HG02981 (cell line): ENCODE data around the gene PYGO2.
"Not testable (repeated sequence)": the region's sequence is repeated elsewhere in the genome, so short reads cannot be mapped to it uniquely, and the experiment has no call there.

Experiments used
- ATAC-seq: cut with Tn5 transposase; IDR thresholded peaks from one replicate; pipeline ENCODE4 v1.9.1; 2021; ENCODE audit warnings: mild to moderate bottlenecking, moderate library complexity; ENCODE audit not compliant: unreplicated experiment

Gene PYGO2

DNA sequence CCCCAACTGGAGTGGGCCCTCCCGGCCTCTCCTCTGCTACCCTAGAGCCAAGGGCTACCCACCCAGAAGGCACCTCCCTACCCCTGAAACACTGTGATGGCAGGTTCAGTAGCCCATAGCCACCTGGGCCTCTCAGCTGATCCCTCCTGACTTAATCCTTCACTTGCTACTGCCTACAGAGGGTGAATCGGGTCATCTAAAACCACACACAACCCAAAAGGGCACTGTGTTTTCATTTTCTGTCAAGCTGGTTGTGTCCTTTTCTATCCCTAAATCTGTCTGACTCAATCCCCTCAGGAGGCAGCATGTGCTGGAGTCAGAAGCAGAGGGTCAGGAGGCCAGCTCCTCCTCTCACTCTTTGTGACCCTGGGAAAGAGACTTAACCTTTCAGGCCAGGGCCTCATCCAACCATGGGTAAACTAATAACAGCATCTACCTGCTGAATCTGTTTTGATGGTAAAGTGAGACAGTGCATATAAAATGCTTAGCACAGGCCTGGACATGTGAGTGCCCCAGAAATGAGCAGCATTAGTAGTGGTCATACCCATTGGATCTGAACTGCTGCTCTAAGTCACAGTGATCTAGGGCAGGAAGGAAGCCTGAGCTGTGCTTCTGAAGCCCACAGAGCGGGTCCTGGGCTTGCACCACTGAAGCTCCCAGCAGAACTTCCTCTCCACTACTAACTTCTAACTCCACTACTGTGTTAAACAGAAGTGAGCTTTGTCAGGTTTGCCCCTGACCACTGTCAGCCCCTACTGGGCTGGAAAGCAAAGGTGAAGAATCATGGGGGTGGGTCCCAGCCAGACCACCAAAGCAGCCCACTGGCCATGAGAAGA lies 36.0 kb downstream of the PYGO2 start:
- ATAC-seq, result no peak

DNA sequence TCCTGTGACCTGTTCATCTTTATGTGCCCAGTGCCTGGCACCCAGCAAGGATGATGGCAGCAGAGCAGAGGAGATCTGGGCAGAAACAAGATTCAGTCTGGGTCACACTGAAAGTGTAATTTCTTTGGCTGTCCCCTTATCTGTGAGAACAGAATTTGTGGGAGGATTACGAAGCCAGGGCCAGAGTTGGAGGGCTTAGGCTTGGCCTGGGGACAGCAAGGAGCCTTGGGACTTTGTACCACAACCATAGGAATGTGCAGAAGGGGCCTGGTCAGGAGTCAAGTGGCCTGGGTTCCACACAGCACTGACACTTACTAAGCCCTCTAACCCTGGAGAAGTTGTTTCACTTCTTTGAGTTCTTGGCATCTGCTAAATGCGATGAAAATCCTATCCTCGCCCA lies 37.9 kb downstream of the PYGO2 start:
- ATAC-seq, result no peak

DNA sequence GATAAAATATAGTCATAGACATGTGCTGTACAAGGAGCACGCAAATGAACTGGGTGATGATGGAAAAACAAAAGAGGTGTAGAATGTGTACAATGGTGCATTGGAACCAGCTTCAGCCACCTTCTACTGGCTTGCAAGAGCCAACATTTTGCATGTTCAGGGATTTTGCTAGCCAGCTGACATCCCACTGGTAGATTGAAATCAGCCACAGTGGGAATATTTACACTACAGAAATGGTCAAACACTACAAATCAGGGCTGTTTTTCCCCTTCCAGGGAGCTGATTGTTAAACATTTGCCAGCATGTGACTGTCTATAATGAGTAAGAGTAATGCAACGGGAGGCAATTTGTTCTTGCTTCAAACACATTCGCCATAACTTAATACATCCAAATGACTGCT lies 48.3 kb downstream of the PYGO2 start:
- ATAC-seq, result no peak

- ATAC-seq, result no peak
Measured at GRCh38 chr1:154912755-154913154, 48.8 kb downstream of the PYGO2 start.

GRCh38 chr1:154911691-154912550 lies 49.7 kb downstream of the PYGO2 start:
- no peak for ATAC-seq

- no peak for ATAC-seq
Measured at GRCh38 chr1:154910851-154911250, 50.7 kb downstream of the PYGO2 start.

DNA sequence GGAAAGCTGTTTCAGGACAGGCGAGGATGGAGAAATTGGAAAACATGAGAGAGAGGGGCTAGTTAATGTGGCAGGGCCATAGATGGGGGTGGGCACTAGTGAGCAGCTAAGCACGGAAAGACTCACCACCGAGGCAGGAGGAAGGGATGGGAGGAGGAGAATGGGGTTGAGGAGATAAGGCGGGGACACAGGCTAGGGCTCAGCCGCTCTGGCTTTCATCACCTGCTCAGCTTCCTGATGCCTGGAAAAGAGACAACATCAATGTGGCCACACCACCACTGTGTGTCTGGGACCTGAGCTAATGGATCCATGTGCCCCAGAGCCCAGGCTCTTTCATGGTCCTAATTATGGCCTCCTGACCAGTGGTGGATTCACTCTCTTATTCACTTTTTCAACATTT lies 52.6 kb downstream of the PYGO2 start:
- ATAC-seq, result no peak

DNA sequence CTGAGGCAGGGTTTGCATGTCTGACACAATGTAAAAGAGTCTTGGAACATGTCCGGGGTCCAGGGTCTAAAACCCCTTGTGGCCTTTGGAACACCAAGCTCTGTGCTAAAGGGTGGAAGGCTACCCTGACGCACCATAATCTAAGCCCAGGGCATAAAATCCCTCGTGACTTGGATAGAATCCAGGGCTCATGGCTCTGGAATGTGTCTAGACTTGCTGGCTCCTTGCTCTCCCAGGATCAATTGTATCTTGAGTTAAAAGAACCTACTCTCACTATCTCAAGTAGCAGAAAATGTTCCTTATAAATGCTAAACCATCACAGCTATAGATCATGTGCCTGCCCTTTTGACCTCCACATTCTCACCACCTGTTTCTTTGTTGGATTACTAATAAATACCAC lies 53.5 kb downstream of the PYGO2 start:
- not testable (repeated sequence) for ATAC-seq
